Measurements from ENCODE around the gene CASP4. TPM values are rescaled to one million over a fixed set of nuclear protein-coding genes. Genes with fewer than 3 reads are reported as not detected.

Gene CASP4
- total RNA-seq, 2 donors from 2014 or later, result 72.7 to 199 TPM

- no peaks in the 10 kb centered on the region for H3K9me3 ChIP-seq
- TF ChIP-seq CTCF (IDR thresholded peaks at IDR 0.05), result no peak
- peaks cover 21 to 25% of the 10 kb centered on the region in 2 donors for H3K4me1 ChIP-seq (ENCODE audit: control insufficient read depth in 1 of 2, low read depth in 2 of 2)
- DNase-seq (ENCODE audit: low spot score) (no peak), ATAC-seq (ENCODE audit: insufficient number of reproducible peaks, low FRiP score, low read depth) (no peak)
- no peak overlapping the region for H3K27ac ChIP-seq
- H3K27me3 ChIP-seq (replicated peaks; ENCODE audit: insufficient read depth), result no peaks in the 10 kb centered on the region
- peaks cover 6% of the 10 kb centered on the region for H3K36me3 ChIP-seq
- H3K4me3 ChIP-seq, result no peak overlapping the region
These were observed 4.1 kb downstream of the CASP4 start for GRCh38 chr11:104964247-104964646.

GRCh38 chr11:104962852-104963251 lies 5.5 kb downstream of the CASP4 start:
- ATAC-seq (ENCODE audit: insufficient number of reproducible peaks, low FRiP score, low read depth) (no peak), DNase-seq (ENCODE audit: low spot score) (no peak)
- Histone ChIP-seq H3K27ac (no peak overlapping the region), H3K4me1 (ENCODE audit: control insufficient read depth in 1 of 2, low read depth in 2 of 2) (peaks cover 23 to 25% of the 10 kb centered on the region in 2 donors), H3K4me3 (no peak overlapping the region), H3K27me3 (replicated peaks; ENCODE audit: insufficient read depth) (no peaks in the 10 kb centered on the region), H3K36me3 (peaks cover 6% of the 10 kb centered on the region), H3K9me3 (no peaks in the 10 kb centered on the region)
- no peak for TF ChIP-seq CTCF (IDR thresholded peaks at IDR 0.05)

- DNase-seq (ENCODE audit: low spot score), result no peak
- ATAC-seq (ENCODE audit: insufficient number of reproducible peaks, low FRiP score, low read depth), result no peak
These were observed 11.1 kb downstream of the CASP4 start for GRCh38 chr11:104957280-104957679.

GRCh38 chr11:104956528-104956927 lies 11.8 kb downstream of the CASP4 start:
- Histone ChIP-seq H3K4me1 (ENCODE audit: control insufficient read depth in 1 of 2, low read depth in 2 of 2) (peaks cover 6 to 22% of the 10 kb centered on the region in 2 donors), H3K36me3 (peaks cover 27% of the 10 kb centered on the region), H3K4me3 (no peak overlapping the region), H3K9me3 (no peaks in the 10 kb centered on the region), H3K27ac (no peak overlapping the region), H3K27me3 (replicated peaks; ENCODE audit: insufficient read depth) (no peaks in the 10 kb centered on the region)
- no peak for TF ChIP-seq CTCF (IDR thresholded peaks at IDR 0.05)
- DNase-seq (ENCODE audit: low spot score) (no peak), ATAC-seq (ENCODE audit: insufficient number of reproducible peaks, low FRiP score, low read depth) (no peak)

More at GRCh38 chr11:104957280-104957679, 11.1 kb downstream of the CASP4 start:
- Histone ChIP-seq H3K4me3 (no peak overlapping the region), H3K27me3 (replicated peaks; ENCODE audit: insufficient read depth) (no peaks in the 10 kb centered on the region), H3K27ac (no peak overlapping the region), H3K4me1 (ENCODE audit: control insufficient read depth in 1 of 2, low read depth in 2 of 2) (peaks cover 6 to 22% of the 10 kb centered on the region in 2 donors), H3K9me3 (no peaks in the 10 kb centered on the region), H3K36me3 (peaks cover 20% of the 10 kb centered on the region)
- TF ChIP-seq CTCF (IDR thresholded peaks at IDR 0.05), result no peak

GRCh38 chr11:104946907-104947306 lies 21.5 kb downstream of the CASP4 start:
- no peak for ATAC-seq (ENCODE audit: insufficient number of reproducible peaks, low FRiP score, low read depth)
- Histone ChIP-seq H3K9me3 (no peaks in the 10 kb centered on the region), H3K27ac (no peak overlapping the region), H3K4me3 (no peak overlapping the region), H3K4me1 (ENCODE audit: control insufficient read depth in 1 of 2, low read depth in 2 of 2) (no peaks in the 10 kb centered on the region), H3K36me3 (peaks cover 25% of the 10 kb centered on the region), H3K27me3 (replicated peaks; ENCODE audit: insufficient read depth) (no peaks in the 10 kb centered on the region)
- peak; percentile 33 for TF ChIP-seq CTCF (IDR thresholded peaks at IDR 0.05)
- DNase-seq (ENCODE audit: low spot score), result no peak

All from thoracic aorta (tissue), 2 donors.